8988T (cell line): Measurements from ENCODE around the gene CETN3.
A peak's percentile ranks its signal among the peaks of the same experiment; 100 is the strongest.

Experiments
- DNase-seq: peaks from one replicate; pipeline ENCODE4 v3.0.0; 2011

The CETN3 gene

GRCh38 chr5:90409318-90410177, at the start of gene CETN3:
TSS of gene CETN3 (minus strand) at chr5:90409756. CDS start at chr5:90409661, 95 bp downstream.
- peak; percentile 18 for DNase-seq

DNA sequence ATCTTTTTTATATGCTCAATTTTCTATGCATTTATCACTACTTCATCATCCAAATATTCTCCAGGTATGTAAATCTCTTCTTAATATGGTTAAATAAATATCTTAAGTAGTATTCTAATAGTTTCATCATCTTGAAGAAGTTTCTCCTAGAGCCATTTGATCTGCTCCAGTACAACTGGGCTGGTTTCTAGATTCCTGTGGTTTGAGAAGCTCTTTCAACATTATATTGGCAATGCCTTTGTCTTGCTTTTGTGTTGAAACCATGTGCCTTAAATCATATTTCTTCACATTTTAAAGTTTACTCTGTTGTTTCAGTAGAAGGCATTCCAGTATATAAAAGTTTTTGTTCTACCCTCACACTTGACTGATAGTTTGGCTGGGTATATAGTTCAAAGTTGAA, 37.4 kb upstream of the CETN3 start:
- no peak for DNase-seq

DNA sequence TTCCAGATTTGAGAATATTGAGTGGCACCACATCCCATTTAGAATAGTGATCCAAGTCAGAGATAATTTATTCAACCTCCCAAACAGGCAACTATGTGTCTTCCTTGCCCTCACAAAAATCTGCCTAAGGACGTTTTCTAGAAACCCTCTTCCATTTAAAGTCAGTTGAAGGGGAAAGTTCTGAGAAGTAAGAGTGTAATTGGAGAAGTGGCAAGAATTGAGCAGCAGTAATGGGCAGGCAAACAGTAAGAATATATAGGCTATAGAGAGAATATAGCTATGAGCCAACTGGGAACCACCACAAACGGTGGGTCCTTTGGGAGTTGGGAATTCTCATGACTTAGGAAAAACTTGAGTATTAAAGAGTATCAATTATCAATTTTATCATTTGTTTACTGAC, 31.1 kb upstream of the CETN3 start:
- DNase-seq = no peak

- no peak for DNase-seq
Measured at GRCh38 chr5:90438100-90438499, 28.5 kb upstream of the CETN3 start.

GRCh38 chr5:90437663-90438062, 28.1 kb upstream of the CETN3 start:
- no peak for DNase-seq

DNA sequence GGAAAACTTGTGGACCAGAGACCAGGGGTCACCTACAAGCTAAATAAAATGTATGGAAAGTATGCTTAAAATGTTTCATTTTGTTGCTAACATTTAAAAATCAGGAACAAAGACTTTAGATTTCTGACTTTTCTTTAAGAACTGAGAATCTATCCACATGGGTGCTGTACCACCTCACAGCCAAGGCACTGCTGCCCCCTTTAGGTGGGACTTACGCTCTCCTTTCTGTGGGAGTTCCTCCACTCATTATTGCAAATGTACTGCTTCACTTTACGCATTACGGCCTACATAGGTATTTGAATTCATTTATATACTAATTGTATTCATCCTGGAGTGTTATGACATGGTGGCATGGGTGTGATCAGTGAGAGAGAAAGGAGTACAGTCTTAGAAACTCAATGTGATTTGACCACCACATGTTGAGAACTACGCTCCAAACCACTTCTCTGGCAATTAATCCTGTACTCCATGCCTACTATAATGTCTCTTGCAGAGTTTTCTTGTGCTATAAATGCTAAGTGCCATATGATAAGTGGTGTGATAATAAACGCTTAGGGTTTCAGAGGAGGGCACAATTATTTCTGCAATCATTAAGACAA, 24.7 kb upstream of the CETN3 start:
- DNase-seq = no peak

GRCh38 chr5:90424245-90424644, 14.7 kb upstream of the CETN3 start:
- no peak for DNase-seq

- no peak for DNase-seq
Measured at GRCh38 chr5:90421136-90421535, 11.6 kb upstream of the CETN3 start.

GRCh38 chr5:90418214-90418613, 8.7 kb upstream of the CETN3 start:
- DNase-seq = no peak

- no peak for DNase-seq
Measured at GRCh38 chr5:90410178-90410762, 714 bp upstream of the CETN3 start.

DNA sequence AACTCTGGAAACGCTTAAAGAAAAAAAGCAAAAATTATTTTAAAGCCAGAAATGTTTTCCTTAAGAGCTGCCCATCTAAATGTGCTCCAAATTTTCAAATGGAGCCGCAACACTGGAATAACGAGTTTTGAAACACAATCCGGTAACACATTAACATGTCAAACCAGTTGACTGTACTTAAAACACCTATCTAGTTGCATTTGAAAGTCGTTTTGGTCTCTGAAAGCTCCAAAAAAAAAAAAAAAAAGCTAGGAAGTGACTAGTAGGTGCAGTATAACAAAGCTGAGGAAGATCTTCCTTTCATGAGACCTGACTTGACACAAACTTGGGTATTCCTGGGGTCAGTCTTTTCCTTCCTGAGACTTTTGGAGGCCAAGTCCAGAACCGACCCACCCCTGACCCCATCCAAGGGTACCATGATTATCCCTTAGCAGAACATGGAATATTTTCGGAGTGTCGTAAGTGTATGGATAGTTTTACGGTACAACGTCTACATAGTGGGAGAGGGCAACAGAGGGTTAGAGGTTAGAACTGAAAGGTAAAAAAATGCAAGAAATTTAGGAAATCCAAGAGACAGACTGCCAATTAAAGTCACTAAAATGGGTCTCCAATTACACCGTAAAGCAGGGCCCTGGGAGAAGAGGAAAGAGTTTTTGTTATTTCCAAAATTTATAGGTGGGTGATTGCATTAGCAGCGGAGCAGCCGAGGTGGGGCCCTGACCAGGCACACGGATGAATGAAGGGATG, 812 bp downstream of the CETN3 start:
- DNase-seq = no peak

DNA sequence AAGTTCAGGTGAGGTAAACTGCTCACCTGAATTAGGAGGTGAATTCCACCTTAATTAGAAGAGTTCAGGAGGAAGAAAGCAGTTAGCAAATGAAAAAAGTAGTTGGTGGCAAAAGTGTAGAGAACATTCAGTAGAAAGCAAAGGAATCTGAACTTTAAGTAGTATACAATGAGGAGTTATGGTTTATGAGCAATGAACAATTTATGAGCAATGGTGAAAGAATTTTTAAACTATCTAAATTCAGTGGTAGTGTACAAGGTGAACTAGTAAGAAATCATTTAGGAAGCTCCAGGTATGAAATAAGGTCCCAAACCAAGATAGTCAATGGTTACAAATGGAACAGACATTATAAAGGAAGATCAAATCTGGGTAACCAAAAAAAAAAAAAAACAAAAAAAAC, 3.1 kb downstream of the CETN3 start:
- no peak for DNase-seq

GRCh38 chr5:90402521-90403255, 6.9 kb downstream of the CETN3 start:
- DNase-seq = no peak

DNA sequence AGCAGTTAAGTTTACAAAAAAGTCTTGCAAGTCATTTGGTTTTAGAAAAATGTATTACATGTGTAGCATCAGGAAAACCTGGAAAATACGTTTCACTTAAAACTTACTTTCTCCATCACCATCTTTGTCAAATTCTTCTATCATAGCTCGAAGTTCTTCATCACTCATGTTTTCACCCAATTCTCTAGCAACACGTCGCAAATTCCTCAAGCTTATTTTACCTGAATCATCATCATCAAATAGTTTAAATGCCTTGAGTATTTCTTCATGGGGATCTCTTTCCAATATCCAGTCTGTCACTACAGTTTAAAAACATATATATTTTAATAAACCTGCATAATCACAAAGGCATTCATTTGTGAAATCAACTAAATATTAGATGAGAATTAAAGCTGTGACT, 10.3 kb downstream of the CETN3 start:
- DNase-seq = no peak

GRCh38 chr5:90398726-90399125, 10.8 kb downstream of the CETN3 start:
- DNase-seq = no peak

DNA sequence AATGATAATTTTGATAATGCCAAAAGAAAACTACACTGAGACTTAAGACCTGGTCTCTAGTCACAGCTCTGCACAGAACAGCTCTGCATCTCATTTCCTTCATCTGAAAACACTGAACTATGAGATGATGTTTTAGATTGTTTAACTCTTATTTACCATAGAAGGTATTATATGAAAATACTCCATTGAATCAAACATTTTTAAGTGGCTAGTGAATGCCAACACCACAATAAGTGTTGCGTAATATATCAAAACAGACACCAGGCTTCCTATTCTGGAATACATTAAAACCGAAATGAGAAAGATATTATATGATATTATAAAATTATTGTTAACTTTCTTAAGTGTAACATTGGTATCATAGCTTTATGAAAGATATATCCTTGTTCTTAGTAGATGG, 14.6 kb downstream of the CETN3 start:
- no peak for DNase-seq

GRCh38 chr5:90390928-90391327, 18.6 kb downstream of the CETN3 start:
- no peak for DNase-seq

DNA sequence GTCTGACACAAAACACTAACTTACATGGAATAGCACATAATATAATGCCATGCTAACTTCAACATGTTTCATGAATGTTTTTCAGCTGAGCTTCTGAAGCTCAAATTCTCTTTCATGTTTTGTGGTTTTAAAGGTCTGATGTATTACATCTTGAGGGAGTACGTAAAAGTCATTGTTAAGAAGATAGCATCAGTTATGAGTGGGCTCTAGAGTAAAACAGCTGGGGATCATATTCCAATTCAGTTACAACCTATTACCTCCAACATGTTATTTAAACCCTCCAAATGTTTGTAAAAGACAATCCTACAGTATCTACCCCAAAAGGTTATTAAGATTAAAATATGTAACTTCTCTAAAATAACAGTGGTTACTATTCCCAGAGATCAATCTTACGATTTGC, 19.2 kb downstream of the CETN3 start:
- no peak for DNase-seq

DNA sequence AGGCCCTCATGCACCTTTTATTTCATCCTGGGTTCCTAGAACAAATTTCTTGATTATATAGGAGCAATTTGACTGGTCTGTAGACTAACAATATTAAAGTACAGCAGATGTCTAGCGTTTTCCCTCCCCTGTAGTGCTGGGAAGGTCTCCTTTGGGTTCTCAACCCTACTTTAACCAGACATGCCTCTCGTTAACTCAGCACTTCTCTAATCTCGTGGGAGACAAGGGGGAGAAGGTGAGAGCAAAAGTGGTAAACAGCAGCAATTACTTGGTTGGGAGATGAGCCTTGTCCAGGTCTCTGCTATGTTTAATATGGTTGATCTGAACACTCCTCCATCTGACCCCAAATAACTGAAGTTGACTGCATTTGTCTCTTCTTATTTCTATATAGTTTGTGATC, 22.0 kb downstream of the CETN3 start:
- no peak for DNase-seq

DNA sequence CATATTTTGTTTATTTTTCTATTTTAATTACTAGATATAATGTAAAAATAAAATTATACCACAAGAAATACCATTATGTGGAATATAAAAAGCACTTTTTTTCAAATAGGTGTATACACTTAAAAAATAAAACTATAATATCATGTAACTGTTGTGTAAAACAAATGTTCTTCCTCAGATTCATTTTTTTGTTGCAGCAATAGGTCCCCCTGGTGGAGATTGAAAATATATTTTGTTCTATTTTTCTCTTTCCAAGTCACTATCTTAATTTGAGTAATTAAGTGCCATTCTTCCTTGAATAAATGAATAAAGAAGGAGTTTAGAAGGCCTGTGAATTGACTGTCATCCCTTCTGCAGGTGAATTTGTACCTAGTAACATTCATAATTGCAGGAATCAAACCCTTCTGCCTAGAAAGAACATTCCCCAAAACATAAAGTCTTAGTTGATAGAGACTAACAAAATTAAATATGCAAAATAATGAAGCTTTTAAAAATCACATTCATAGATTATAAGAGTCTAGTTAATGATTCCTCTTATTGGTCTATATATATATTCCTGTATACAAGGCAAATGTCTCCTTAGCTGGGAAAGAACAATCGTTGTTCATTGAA, 23.4 kb downstream of the CETN3 start:
- no peak for DNase-seq

DNA sequence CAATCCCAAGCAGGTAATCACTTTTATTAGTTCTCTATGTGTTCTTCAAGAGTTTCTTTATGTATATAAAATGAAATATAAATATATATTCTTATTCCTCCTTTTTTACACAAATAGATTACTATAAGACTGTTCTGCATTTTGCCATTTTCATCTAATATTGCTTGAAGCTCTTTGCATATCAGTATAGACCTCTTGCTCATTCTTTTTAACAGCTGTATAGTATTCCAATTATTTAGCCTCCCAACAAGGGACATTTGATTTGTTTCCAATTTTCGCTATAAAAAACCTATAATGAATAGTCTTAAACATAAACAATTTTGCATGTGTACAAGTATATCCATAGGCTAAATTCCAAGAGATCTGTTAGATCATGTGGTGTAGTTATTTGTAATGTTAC, 25.2 kb downstream of the CETN3 start:
- DNase-seq = no peak

DNA sequence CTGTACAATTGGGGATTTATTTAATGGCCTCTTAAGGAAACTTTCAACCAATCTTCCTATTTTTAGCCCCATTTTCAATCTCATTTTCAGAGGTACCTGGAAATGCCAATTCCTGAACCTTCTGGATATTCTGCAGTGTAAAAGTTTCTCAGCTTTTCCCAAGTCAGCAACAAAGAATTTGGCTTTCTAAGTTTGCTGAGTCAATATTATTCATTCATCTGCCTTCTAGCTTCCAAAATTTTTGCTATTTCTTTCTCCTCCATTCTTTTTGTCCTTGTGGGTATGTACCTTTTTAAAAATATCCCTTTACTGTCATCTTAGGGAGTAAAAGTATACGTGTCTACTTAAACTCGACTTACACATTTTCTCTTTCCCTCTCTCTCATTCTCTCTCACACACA, 25.7 kb downstream of the CETN3 start:
- no peak for DNase-seq
